KOPT-K1 (cell line): ENCODE results near the gene GYG2.
"Not testable (repeated sequence)": the region's sequence is repeated elsewhere in the genome, so short reads cannot be mapped to it uniquely, and the experiment has no call there.

ENCODE experiments used
- H3K27ac ChIP-seq: fragments of 200-600 bp; sonication (generic); 2 replicates; pipeline ENCODE4 v1.5.1; 2016; ENCODE audit warnings: antibody characterized with exemption, mild to moderate bottlenecking, low read depth, low read length; ENCODE audit not compliant: poor library complexity, severe bottlenecking
- H3K36me3 ChIP-seq: fragments of 200-600 bp; sonication (generic); 2 replicates; pipeline ENCODE4 v1.5.1; 2017; ENCODE audit warnings: antibody characterized with exemption, mild to moderate bottlenecking, low read length, moderate library complexity; ENCODE audit not compliant: insufficient read depth
- H3K9me3 ChIP-seq: fragments of 200-600 bp; sonication (generic); 2 replicates; pipeline ENCODE4 v1.5.1; 2017; ENCODE audit warnings: antibody characterized with exemption, low read length, mild to moderate bottlenecking; ENCODE audit not compliant: insufficient read depth, poor library complexity, severe bottlenecking

Gene GYG2

GRCh38 chrX:2828344-2828958 lies at the start of gene GYG2:
TSS of gene GYG2 (plus strand) at chrX:2828930. CDS start at chrX:2830189, 1,259 bp downstream.
- H3K9me3 ChIP-seq = no peaks in the 10 kb centered on the region
- no peak within 1 kb of the TSS for H3K27ac ChIP-seq
- H3K36me3 ChIP-seq = no peaks in the 10 kb centered on the region

- H3K9me3 ChIP-seq, H3K36me3 ChIP-seq: not testable (repeated sequence)
- H3K27ac ChIP-seq = peak overlapping the region; percentile 69
Observed at GRCh38 chrX:2780472-2781225, 48.1 kb upstream of the GYG2 start.

- no peaks in the 10 kb centered on the region for H3K36me3 ChIP-seq
- H3K9me3 ChIP-seq = no peaks in the 10 kb centered on the region
- H3K27ac ChIP-seq = peak overlapping the region; percentile 69
Observed at GRCh38 chrX:2781226-2781571, 47.5 kb upstream of the GYG2 start.

GRCh38 chrX:2781698-2782097 lies 47.0 kb upstream of the GYG2 start:
- Histone ChIP-seq H3K27ac (peak overlapping the region; percentile 69), H3K36me3 (no peaks in the 10 kb centered on the region), H3K9me3 (no peaks in the 10 kb centered on the region)

- Histone ChIP-seq H3K27ac (peak overlapping the region; percentile 69), H3K9me3 (no peaks in the 10 kb centered on the region), H3K36me3 (no peaks in the 10 kb centered on the region)
Observed at GRCh38 chrX:2782171-2782570, 46.6 kb upstream of the GYG2 start.

- peak overlapping the region; percentile 69 for H3K27ac ChIP-seq
Observed at GRCh38 chrX:2782778-2783177, 46.0 kb upstream of the GYG2 start.

GRCh38 chrX:2784026-2784425 lies 44.7 kb upstream of the GYG2 start:
- Histone ChIP-seq H3K27ac (no peak overlapping the region), H3K36me3 (no peaks in the 10 kb centered on the region), H3K9me3 (no peaks in the 10 kb centered on the region)

More at GRCh38 chrX:2782778-2783177, 46.0 kb upstream of the GYG2 start:
- Histone ChIP-seq H3K36me3 (no peaks in the 10 kb centered on the region), H3K9me3 (no peaks in the 10 kb centered on the region)

GRCh38 chrX:2785538-2785937 lies 43.2 kb upstream of the GYG2 start:
- Histone ChIP-seq H3K36me3 (no peaks in the 10 kb centered on the region), H3K27ac (no peak overlapping the region), H3K9me3 (no peaks in the 10 kb centered on the region)

- no peaks in the 10 kb centered on the region for H3K36me3 ChIP-seq
Observed at GRCh38 chrX:2788980-2789379, 39.8 kb upstream of the GYG2 start.

GRCh38 chrX:2789569-2789968 lies 39.2 kb upstream of the GYG2 start:
- H3K9me3 ChIP-seq = no peaks in the 10 kb centered on the region
- H3K27ac ChIP-seq = no peak overlapping the region
- H3K36me3 ChIP-seq = no peaks in the 10 kb centered on the region

More at GRCh38 chrX:2788980-2789379, 39.8 kb upstream of the GYG2 start:
- H3K9me3 ChIP-seq = no peaks in the 10 kb centered on the region
- no peak overlapping the region for H3K27ac ChIP-seq

- Histone ChIP-seq H3K9me3 (no peaks in the 10 kb centered on the region), H3K36me3 (no peaks in the 10 kb centered on the region), H3K27ac (no peak overlapping the region)
Observed at GRCh38 chrX:2793752-2794151, 35.0 kb upstream of the GYG2 start.

- Histone ChIP-seq H3K36me3 (no peaks in the 10 kb centered on the region), H3K9me3 (no peaks in the 10 kb centered on the region), H3K27ac (no peak overlapping the region)
Observed at GRCh38 chrX:2794336-2794735, 34.4 kb upstream of the GYG2 start.

GRCh38 chrX:2796808-2797207 lies 31.9 kb upstream of the GYG2 start:
- not testable (repeated sequence) for H3K36me3 ChIP-seq, H3K27ac ChIP-seq, H3K9me3 ChIP-seq

- Histone ChIP-seq H3K9me3 (no peaks in the 10 kb centered on the region), H3K27ac (no peak overlapping the region), H3K36me3 (no peaks in the 10 kb centered on the region)
Observed at GRCh38 chrX:2799369-2799768, 29.4 kb upstream of the GYG2 start.

GRCh38 chrX:2799980-2800379 lies 28.8 kb upstream of the GYG2 start:
- not testable (repeated sequence) for H3K9me3 ChIP-seq, H3K36me3 ChIP-seq, H3K27ac ChIP-seq

GRCh38 chrX:2801223-2801622 lies 27.5 kb upstream of the GYG2 start:
- Histone ChIP-seq H3K36me3 (no peaks in the 10 kb centered on the region), H3K9me3 (no peaks in the 10 kb centered on the region), H3K27ac (no peak overlapping the region)
